ENCODE measurements around the gene CCDC194. TPM values are rescaled to one million over a fixed set of nuclear protein-coding genes. Genes with fewer than 3 reads are reported as not detected.

CCDC194 gene
- not detected in 2 replicates for total RNA-seq

GRCh38 chr19:17393914-17394313 lies at the start of gene CCDC194:
CCDC194 (minus strand) TSS chr19:17394196; CDS start chr19:17394158, 38 bp downstream.

GRCh38 chr19:17419621-17420474 lies 25.9 kb upstream of the CCDC194 start, which contains the start of gene MVB12A:
MVB12A (plus strand) TSS chr19:17420047; CDS start chr19:17420136, 89 bp downstream.

GRCh38 chr19:17405250-17406045 lies 11.5 kb upstream of the CCDC194 start, which contains the start of gene BST2:
BST2 (minus strand) TSS chr19:17405630; CDS start chr19:17405575, 55 bp downstream.

GRCh38 chr19:17376935-17377600 lies 16.9 kb downstream of the CCDC194 start, which contains the start of gene PLVAP:
PLVAP (minus strand) TSS chr19:17377342; CDS start chr19:17377288, 54 bp downstream.

Other genes starting within 250 kb of the CCDC194 start
- gene USE1, start 178.8 kb downstream of the CCDC194 start, total RNA-seq, result 28.7 and 43.4 TPM in 2 replicates
- gene OCEL1, start 168.0 kb downstream of the CCDC194 start, total RNA-seq, result 20.2 and 28.4 TPM in 2 replicates
- 76.9 and 86.4 TPM in 2 replicates for gene NR2F6, start 148.3 kb downstream of the CCDC194 start, total RNA-seq
- gene USHBP1, start 129.5 kb downstream of the CCDC194 start, total RNA-seq, result 0.26 TPM in 1 of 2 replicates, not detected in the other
- gene BABAM1, start 126.8 kb downstream of the CCDC194 start, total RNA-seq, result 70.1 and 93.5 TPM in 2 replicates
- 0.39 and 0.96 TPM in 2 replicates for gene ANKLE1, start 112.3 kb downstream of the CCDC194 start, total RNA-seq
- 16.2 and 40.7 TPM in 2 replicates for gene ABHD8, start 90.8 kb downstream of the CCDC194 start, total RNA-seq
- gene MRPL34, start 88.3 kb downstream of the CCDC194 start, total RNA-seq, result 48.2 and 57.6 TPM in 2 replicates
- 18.8 and 22.9 TPM in 2 replicates for gene DDA1, start 84.6 kb downstream of the CCDC194 start, total RNA-seq
- gene ANO8, start 59.3 kb downstream of the CCDC194 start, total RNA-seq, result 4.3 and 5.6 TPM in 2 replicates
- 11.2 and 18.1 TPM in 2 replicates for gene GTPBP3, start 56.6 kb downstream of the CCDC194 start, total RNA-seq
- gene PLVAP, start 16.9 kb downstream of the CCDC194 start, total RNA-seq, result 1.3 TPM in 1 of 2 replicates, not detected in the other
- 2.8 and 6.7 TPM in 2 replicates for gene BST2, start 11.4 kb upstream of the CCDC194 start, total RNA-seq
- gene MVB12A, start 25.9 kb upstream of the CCDC194 start, total RNA-seq, result 91.5 and 97.4 TPM in 2 replicates
- gene TMEM221, start 54.5 kb upstream of the CCDC194 start, total RNA-seq, result 0.13 and 0.64 TPM in 2 replicates
- gene NXNL1, start 66.7 kb upstream of the CCDC194 start, total RNA-seq, result not detected in 2 replicates
- 10.5 and 25.4 TPM in 2 replicates for gene SLC27A1, start 76.3 kb upstream of the CCDC194 start, total RNA-seq
- gene PGLS, start 117.5 kb upstream of the CCDC194 start, total RNA-seq, result 97.4 and 107 TPM in 2 replicates
- gene COLGALT1, start 161.5 kb upstream of the CCDC194 start, total RNA-seq, result 89.3 and 209 TPM in 2 replicates